Mucosa of gallbladder (tissue), 1 donor: Measurements from ENCODE around the gene KCTD21. TPM values are rescaled to one million over a fixed set of nuclear protein-coding genes. Genes with fewer than 3 reads are reported as not detected.

Experiments used
- DNase-seq: peaks from one replicate; pipeline ENCODE4 v3.0.0-alpha.2; 2020; ENCODE audit warnings: low spot score
- total RNA-seq: library from RNA; stranded (reverse); gene quantifications from one replicate; pipeline ENCODE4 v1.2.1, GENCODE V29; 2021
- donor health status: DM: no; HTN: no; CAD: no.

KCTD21 gene
- total RNA-seq, 1 donor from 2014 or later, result 16.4 TPM

GRCh38 chr11:78140392-78141077, 47.9 kb downstream of the KCTD21 start:
- DNase-seq, result no peak

- peak; percentile 97 for DNase-seq
Observed at GRCh38 chr11:78139422-78140391, 48.7 kb downstream of the KCTD21 start, which contains the start of gene ALG8. TSS of gene ALG8 (minus strand) at chr11:78139626. CDS start at chr11:78139588, 38 bp downstream.

- DNase-seq, result no peak
Observed at GRCh38 chr11:78138694-78139421, 49.6 kb downstream of the KCTD21 start.

- DNase-seq, result no peak
Observed at GRCh38 chr11:78138291-78138690, 50.1 kb downstream of the KCTD21 start.

GRCh38 chr11:78132475-78132874, 56.0 kb downstream of the KCTD21 start:
- no peak for DNase-seq

- no peak for DNase-seq
Observed at GRCh38 chr11:78131956-78132355, 56.5 kb downstream of the KCTD21 start.

- DNase-seq, result no peak
Observed at GRCh38 chr11:78127403-78127802, 61.0 kb downstream of the KCTD21 start.

Other genes with a start within 250 kb of the KCTD21 start
- 28.8 TPM for gene INTS4, start 194.0 kb downstream of the KCTD21 start, total RNA-seq
- gene KCTD14, start 165.3 kb downstream of the KCTD21 start, total RNA-seq, result 23.6 TPM
- not detected for gene THRSP, start 124.8 kb downstream of the KCTD21 start, total RNA-seq
- 181 TPM for gene NDUFC2, start 108.8 kb downstream of the KCTD21 start, total RNA-seq
- 33.3 TPM for gene ALG8, start 49.0 kb downstream of the KCTD21 start, total RNA-seq
- gene USP35, start 293 bp upstream of the KCTD21 start, total RNA-seq, result 10.4 TPM
- 25.9 TPM for gene GAB2, start 229.2 kb upstream of the KCTD21 start, total RNA-seq